H9 (cell line): ENCODE data around the gene ARHGAP31. TPM values are rescaled to one million over a fixed set of nuclear protein-coding genes. Genes with fewer than 3 reads are reported as not detected.

Source experiments
- DNase-seq: peaks from one replicate; pipeline ENCODE4 v3.0.0-alpha.2; 2017
- H2AFZ ChIP-seq: one replicate; pipeline ENCODE4 v1.6.1; 2013; ENCODE audit warnings: mild to moderate bottlenecking, low read length, control low read depth, moderate library complexity
- H2AK5ac ChIP-seq: 2 replicates; pipeline ENCODE4 v1.6.1; 2013; ENCODE audit warnings: low read length, control low read depth, mixed read lengths; ENCODE audit not compliant: insufficient read length
- H2BK120ac ChIP-seq: one replicate; pipeline ENCODE4 v1.6.1; 2013; ENCODE audit warnings: low read depth, mild to moderate bottlenecking, low read length, control low read depth, inconsistent platforms; ENCODE audit not compliant: poor library complexity, severe bottlenecking
- H2BK12ac ChIP-seq: 2 replicates; pipeline ENCODE4 v1.6.1; 2013; ENCODE audit warnings: low read length, control low read depth, mixed read lengths, low read depth; ENCODE audit not compliant: insufficient read length
- H2BK15ac ChIP-seq: 2 replicates; pipeline ENCODE4 v1.6.1; 2013; ENCODE audit warnings: low read depth, low read length, control low read depth
- H2BK20ac ChIP-seq: one replicate; pipeline ENCODE4 v1.6.1; 2013; ENCODE audit warnings: low read depth, mild to moderate bottlenecking, low read length, control low read depth, inconsistent platforms; ENCODE audit not compliant: poor library complexity, severe bottlenecking
- H2BK5ac ChIP-seq: 2 replicates; pipeline ENCODE4 v1.6.1; 2013; ENCODE audit warnings: low read length, control low read depth, mixed read lengths; ENCODE audit not compliant: insufficient read length
- H3K14ac ChIP-seq: 2 replicates; pipeline ENCODE4 v1.6.1; 2013; ENCODE audit warnings: low read length, control low read depth; ENCODE audit not compliant: insufficient read depth
- H3K18ac ChIP-seq: 2 replicates; pipeline ENCODE4 v1.6.1; 2013; ENCODE audit warnings: low read depth, mild to moderate bottlenecking, mixed read lengths, low read length, control low read depth; ENCODE audit not compliant: insufficient read length
- H3K23ac ChIP-seq: 2 replicates; pipeline ENCODE4 v1.6.1; 2013; ENCODE audit warnings: low read length, control low read depth, mixed read lengths, low read depth; ENCODE audit not compliant: insufficient read length
- H3K23me2 ChIP-seq: 2 replicates; pipeline ENCODE4 v1.6.1; 2013; ENCODE audit warnings: low read depth, mild to moderate bottlenecking, mixed read lengths, low read length, control low read depth; ENCODE audit not compliant: insufficient read length, poor library complexity, severe bottlenecking
- H3K27ac ChIP-seq: 2 replicates; pipeline ENCODE4 v1.5.1; 2013; ENCODE audit warnings: low read length, control low read depth, mixed read lengths, low read depth; ENCODE audit not compliant: insufficient read length
- H3K27me3 ChIP-seq: 2 replicates; pipeline ENCODE4 v1.6.1; 2013; ENCODE audit warnings: low read length, control low read depth, inconsistent platforms; ENCODE audit not compliant: insufficient read depth
- H3K4ac ChIP-seq: 2 replicates; pipeline ENCODE4 v1.6.1; 2013; ENCODE audit warnings: low read depth, mild to moderate bottlenecking, control low read depth, inconsistent platforms, low read length, moderate library complexity
- H3K4me1 ChIP-seq: 2 replicates; pipeline ENCODE4 v1.6.1; 2013; ENCODE audit warnings: low read length, control low read depth, inconsistent platforms; ENCODE audit not compliant: insufficient read depth
- H3K4me2 ChIP-seq: 2 replicates; pipeline ENCODE4 v1.6.1; 2013; ENCODE audit warnings: low read length, control low read depth, mixed read lengths; ENCODE audit not compliant: insufficient read length, insufficient read depth
- H3K56ac ChIP-seq: 2 replicates; pipeline ENCODE4 v1.6.1; 2013; ENCODE audit warnings: low read depth, mild to moderate bottlenecking, mixed read lengths, low read length, control low read depth; ENCODE audit not compliant: insufficient read length
- H3K79me1 ChIP-seq: 2 replicates; pipeline ENCODE4 v1.6.1; 2013; ENCODE audit warnings: low read depth, mild to moderate bottlenecking, moderate library complexity, low read length, control low read depth, inconsistent platforms; ENCODE audit not compliant: insufficient read depth, poor library complexity, severe bottlenecking
- H3K79me2 ChIP-seq: 2 replicates; pipeline ENCODE4 v1.6.1; 2013; ENCODE audit warnings: low read length, control low read depth, inconsistent platforms; ENCODE audit not compliant: insufficient read depth
- H3K9ac ChIP-seq: 2 replicates; pipeline ENCODE4 v1.6.1; 2013; ENCODE audit warnings: low read length, control low read depth, mixed read lengths; ENCODE audit not compliant: insufficient read length; ENCODE audit errors: extremely low read depth
- H3K9me3 ChIP-seq: one replicate; pipeline ENCODE4 v1.6.1; 2013; ENCODE audit warnings: low read depth, low read length, inconsistent platforms; ENCODE audit not compliant: control insufficient read depth
- H3T11ph ChIP-seq: one replicate; pipeline ENCODE4 v1.6.1; 2013; ENCODE audit warnings: mild to moderate bottlenecking, low read length, control low read depth, inconsistent platforms
- H4K20me1 ChIP-seq: one replicate; pipeline ENCODE4 v1.6.1; 2013; ENCODE audit not compliant: control insufficient read depth, insufficient read length, insufficient read depth
- H4K5ac ChIP-seq: 2 replicates; pipeline ENCODE4 v1.6.1; 2013; ENCODE audit warnings: low read depth, mild to moderate bottlenecking, mixed read lengths, low read length, control low read depth; ENCODE audit not compliant: insufficient read length
- H4K8ac ChIP-seq: replicated peaks from 2 replicates; pipeline ENCODE4 v1.6.1; 2013; ENCODE audit warnings: low read length, control low read depth, mixed read lengths, low read depth; ENCODE audit not compliant: insufficient read length
- H4K91ac ChIP-seq: 2 replicates; pipeline ENCODE4 v1.6.1; 2013; ENCODE audit warnings: low read depth, mild to moderate bottlenecking, moderate library complexity, mixed read lengths, low read length, control low read depth; ENCODE audit not compliant: insufficient read length
- H3K27ac Mint-ChIP-seq, 3 experiments: 2 replicates in 2 of 3; 3 replicates in 1 of 3; pipeline ENCODE4 v1.8.0; 2020 to 2021; ENCODE audit warnings: mixed read lengths in 3 of 3, mild to moderate bottlenecking in 1 of 3, moderate library complexity in 1 of 3
- H3K27me3 Mint-ChIP-seq: 2 replicates; pipeline ENCODE4 v1.8.0; 2021; ENCODE audit warnings: low read depth, mild to moderate bottlenecking, moderate library complexity, mixed read lengths
- H3K36me3 Mint-ChIP-seq, 3 experiments: 2 replicates in 2 of 3; 3 replicates in 1 of 3; pipeline ENCODE4 v1.8.0; 2020 to 2021; ENCODE audit warnings: low read depth in 3 of 3, mixed read lengths in 3 of 3; ENCODE audit not compliant: insufficient read depth in 1 of 3
- H3K4me1 Mint-ChIP-seq, 2 experiments: 2 replicates each; pipeline ENCODE4 v1.8.0; 2020; ENCODE audit warnings: mixed read lengths in 2 of 2
- H3K4me3 Mint-ChIP-seq, 2 experiments: 2 replicates in 1 of 2; 3 replicates in 1 of 2; pipeline ENCODE4 v1.8.0; 2020 to 2021; ENCODE audit warnings: mild to moderate bottlenecking in 2 of 2, mixed read lengths in 2 of 2, moderate library complexity in 1 of 2
- H3K9me3 Mint-ChIP-seq, 2 experiments: 2 replicates in 1 of 2; 3 replicates in 1 of 2; pipeline ENCODE4 v1.8.0; 2020; ENCODE audit warnings: mild to moderate bottlenecking in 2 of 2, mixed read lengths in 2 of 2, moderate library complexity in 1 of 2
- WGBS: extraction: QIAGEN DNeasy Blood & Tissue Kit; methylation state at CpG from one replicate; pipeline ENCODE4 v1.1.7; 2013; ENCODE audit warnings: missing lambda C conversion rate, low lambda C conversion rate, mixed read lengths; ENCODE audit not compliant: insufficient read length; ENCODE audit errors: extremely low coverage; 5-methylcytosine and 5-hydroxymethylcytosine counted together
- total RNA-seq: library from RNA; stranded (reverse); gene quantifications from 2 replicates; pipeline ENCODE4 v1.2.1, GENCODE V29; 2021
- TF ChIP-seq, protein P1 (sequence below): fragments of 200-600 bp; sonication (generic); conservative IDR thresholded peaks from 3 replicates; pipeline ENCODE4 v1.8.0; 2021; ENCODE audit warnings: antibody characterized with exemption, mild to moderate bottlenecking

ARHGAP31 gene
- total RNA-seq, 1 experiment from 2014 or later: 2.2 TPM

DNA sequence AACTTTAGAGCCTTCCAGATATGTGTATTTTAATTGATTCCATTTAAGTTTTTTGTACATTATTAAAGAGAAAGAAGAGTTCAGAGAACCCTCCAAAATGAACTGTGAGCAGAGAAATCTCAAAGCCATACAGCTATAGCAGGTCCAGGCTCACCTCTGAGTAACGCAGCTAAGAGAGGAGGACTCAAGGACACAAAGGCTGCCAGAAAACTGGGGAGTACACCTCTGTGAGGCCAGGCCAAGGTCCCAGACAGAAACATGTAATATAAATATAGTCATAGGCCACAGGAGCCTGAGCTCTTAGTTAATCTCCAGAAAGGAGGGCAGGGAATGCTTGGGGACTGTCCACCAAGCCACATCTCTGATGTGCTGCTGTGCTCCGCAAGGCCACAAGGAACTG is 102.7 kb downstream of the ARHGAP31 start:
- H3K4me2 ChIP-seq: no peak overlapping the region
- WGBS: no CpG with 5 or more reads among the region's 2 CpGs
- peaks cover 33 to 34% of the 10 kb centered on the region in 2 experiments for H3K4me1 Mint-ChIP-seq

More for the DNA sequence above, 102.7 kb downstream of the ARHGAP31 start:
- no peak overlapping the region for H3K9ac ChIP-seq
- H3K4me1 ChIP-seq: peaks cover 15% of the 10 kb centered on the region; the same call in 1 of the 2 replicates
- no peak overlapping the region for H2AK5ac ChIP-seq
- no peak overlapping the region for H3K23ac ChIP-seq
- TF ChIP-seq, protein P1, sequence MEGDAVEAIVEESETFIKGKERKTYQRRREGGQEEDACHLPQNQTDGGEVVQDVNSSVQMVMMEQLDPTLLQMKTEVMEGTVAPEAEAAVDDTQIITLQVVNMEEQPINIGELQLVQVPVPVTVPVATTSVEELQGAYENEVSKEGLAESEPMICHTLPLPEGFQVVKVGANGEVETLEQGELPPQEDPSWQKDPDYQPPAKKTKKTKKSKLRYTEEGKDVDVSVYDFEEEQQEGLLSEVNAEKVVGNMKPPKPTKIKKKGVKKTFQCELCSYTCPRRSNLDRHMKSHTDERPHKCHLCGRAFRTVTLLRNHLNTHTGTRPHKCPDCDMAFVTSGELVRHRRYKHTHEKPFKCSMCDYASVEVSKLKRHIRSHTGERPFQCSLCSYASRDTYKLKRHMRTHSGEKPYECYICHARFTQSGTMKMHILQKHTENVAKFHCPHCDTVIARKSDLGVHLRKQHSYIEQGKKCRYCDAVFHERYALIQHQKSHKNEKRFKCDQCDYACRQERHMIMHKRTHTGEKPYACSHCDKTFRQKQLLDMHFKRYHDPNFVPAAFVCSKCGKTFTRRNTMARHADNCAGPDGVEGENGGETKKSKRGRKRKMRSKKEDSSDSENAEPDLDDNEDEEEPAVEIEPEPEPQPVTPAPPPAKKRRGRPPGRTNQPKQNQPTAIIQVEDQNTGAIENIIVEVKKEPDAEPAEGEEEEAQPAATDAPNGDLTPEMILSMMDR: no peak
- H2BK120ac ChIP-seq: no peak overlapping the region
- no peak overlapping the region for H3K4ac ChIP-seq
- Mint-ChIP-seq H3K27me3 (no peaks in the 10 kb centered on the region; the same call in 1 of the 2 replicates), H3K27ac (peak overlapping the region in 1 of 3 experiments; percentile 83; a peak in 2 of 7 replicates), H3K9me3 (no peaks in the 10 kb centered on the region), H3K36me3 (no peaks in the 10 kb centered on the region; a peak in 1 of 7 replicates), H3K4me3 (no peak overlapping the region; a peak in 1 of 5 replicates)
- no peak overlapping the region for H3K14ac ChIP-seq
- H3K18ac ChIP-seq: no peak overlapping the region
- no peak overlapping the region for H3K56ac ChIP-seq
- H4K91ac ChIP-seq: no peak overlapping the region
- no peaks in the 10 kb centered on the region for H4K20me1 ChIP-seq
- H3K23me2 ChIP-seq: no peaks in the 10 kb centered on the region
- no peaks in the 10 kb centered on the region for H3K79me1 ChIP-seq
- H3K27me3 ChIP-seq: no peaks in the 10 kb centered on the region
- H4K5ac ChIP-seq: no peak overlapping the region
- no peak overlapping the region for H3K27ac ChIP-seq
- no peak overlapping the region for H2AFZ ChIP-seq
- no peak overlapping the region for H2BK5ac ChIP-seq
- H2BK20ac ChIP-seq: no peak overlapping the region
- no peak overlapping the region for H2BK12ac ChIP-seq
- DNase-seq: no peak
- no peak overlapping the region for H4K8ac ChIP-seq
- H2BK15ac ChIP-seq: no peak overlapping the region
- no peak overlapping the region for H3T11ph ChIP-seq
- no peaks in the 10 kb centered on the region for H3K9me3 ChIP-seq
- H3K79me2 ChIP-seq: no peaks in the 10 kb centered on the region
